WTC11 (cell line): Measurements from ENCODE around the gene ATXN7L3B. TPM values are rescaled to one million over a fixed set of nuclear protein-coding genes. Genes with fewer than 3 reads are reported as not detected.

Experiments used
- ATAC-seq: fragments of 200-7000 bp; cut with Tn5 transposase; 2 replicates; pipeline ENCODE4 v1.10.0; 2021; ENCODE audit warnings: mild to moderate bottlenecking, moderate library complexity
- CTCF ChIA-PET: fragments of 300-600 bp; sonication (Branson Sonifier 250); formaldehyde crosslinking; loops from one replicate; lab custom pipeline; 2021; ENCODE audit warnings: antibody characterized with exemption; lab: Charles Lee
- POLR2A ChIA-PET: fragments of 350-600 bp; sonication (Branson Sonifier 250); formaldehyde crosslinking; loops from one replicate; lab custom pipeline; 2021; ENCODE audit warnings: antibody characterized with exemption; lab: Charles Lee
- DNase-seq: peaks from one replicate; pipeline ENCODE4 v3.0.0; 2021; ENCODE audit warnings: low spot score
- H3K27ac Mint-ChIP-seq: 2 replicates; pipeline ENCODE4 v1.8.0; 2021; ENCODE audit warnings: mixed read lengths
- H3K27me3 Mint-ChIP-seq: 2 replicates; pipeline ENCODE4 v1.8.0; 2021; ENCODE audit warnings: low read depth, mild to moderate bottlenecking, moderate library complexity, mixed read lengths
- H3K36me3 Mint-ChIP-seq: 2 replicates; pipeline ENCODE4 v1.8.0; 2021; ENCODE audit warnings: mixed read lengths
- H3K4me1 Mint-ChIP-seq: 2 replicates; pipeline ENCODE4 v1.8.0; 2022; ENCODE audit warnings: mixed read lengths
- H3K4me3 Mint-ChIP-seq: 2 replicates; pipeline ENCODE4 v1.8.0; 2021; ENCODE audit warnings: mild to moderate bottlenecking, moderate library complexity, mixed read lengths
- H3K9me3 Mint-ChIP-seq: 2 replicates; pipeline ENCODE4 v1.8.0; 2021; ENCODE audit warnings: mixed read lengths
- ARID4B ChIP-seq: sonication (generic); formaldehyde crosslinking; IDR thresholded peaks from 2 replicates; pipeline ENCODE4 v1.8.0; 2023; ENCODE audit warnings: missing genetic modification reagents, mild to moderate bottlenecking, borderline replicate concordance
- ATF6 ChIP-seq: sonication (generic); formaldehyde crosslinking; IDR thresholded peaks from 2 replicates; pipeline ENCODE4 v1.8.1; 2023; ENCODE audit warnings: mild to moderate bottlenecking, missing genetic modification reagents
- CBFB ChIP-seq: sonication (generic); formaldehyde crosslinking; IDR thresholded peaks from 2 replicates; pipeline ENCODE4 v1.8.1; 2022; ENCODE audit warnings: mild to moderate bottlenecking, low read depth, missing genetic modification reagents
- CDX4 ChIP-seq: fragments of 250-450 bp; sonication (Bioruptor Pico); IDR thresholded peaks from 2 replicates; pipeline ENCODE4 v1.9.0; 2021; ENCODE audit warnings: moderate library complexity, mild to moderate bottlenecking, inconsistent platforms, borderline replicate concordance
- FOXP4 ChIP-seq: sonication (generic); formaldehyde crosslinking; IDR thresholded peaks from 2 replicates; pipeline ENCODE4 v1.8.0; 2022; ENCODE audit warnings: mild to moderate bottlenecking, missing genetic modification reagents
- GABPB1 ChIP-seq: sonication (generic); formaldehyde crosslinking; IDR thresholded peaks from 2 replicates; pipeline ENCODE4 v1.8.1; 2023; ENCODE audit warnings: mild to moderate bottlenecking, missing genetic modification reagents
- GRHL2 ChIP-seq: fragments of 250-450 bp; sonication (Bioruptor Pico); IDR thresholded peaks from 2 replicates; pipeline ENCODE4 v1.8.0; 2022; ENCODE audit warnings: mild to moderate bottlenecking, moderate library complexity; ENCODE audit not compliant: insufficient replicate concordance, severe bottlenecking
- HMGA2 ChIP-seq: fragments of 250-450 bp; sonication (Bioruptor Pico); IDR thresholded peaks from 2 replicates; pipeline ENCODE4 v1.4.0; 2021; ENCODE audit warnings: mild to moderate bottlenecking, moderate library complexity
- HMGXB4 ChIP-seq: sonication (generic); formaldehyde crosslinking; IDR thresholded peaks from 2 replicates; pipeline ENCODE4 v1.8.1; 2023; ENCODE audit warnings: mild to moderate bottlenecking, moderate library complexity, missing genetic modification reagents
- IRF1 ChIP-seq: sonication (generic); formaldehyde crosslinking; IDR thresholded peaks from 2 replicates; pipeline ENCODE4 v1.8.0; 2023; ENCODE audit warnings: missing genetic modification reagents
- MXD4 ChIP-seq: fragments of 250-450 bp; sonication (Bioruptor Pico); IDR thresholded peaks from 2 replicates; pipeline ENCODE4 v1.8.0; 2021; ENCODE audit warnings: mild to moderate bottlenecking, moderate library complexity, borderline replicate concordance
- NFATC4 ChIP-seq: fragments of 250-450 bp; sonication (Bioruptor Pico); IDR thresholded peaks from 2 replicates; pipeline ENCODE4 v1.9.0; 2021; ENCODE audit warnings: mild to moderate bottlenecking
- NFYB ChIP-seq: sonication (generic); formaldehyde crosslinking; conservative IDR thresholded peaks from 2 replicates; pipeline ENCODE4 v1.8.0; 2022; ENCODE audit warnings: low read depth, missing genetic modification reagents
- PRRX2 ChIP-seq: fragments of 250-450 bp; sonication (Bioruptor Pico); IDR thresholded peaks from 2 replicates; pipeline ENCODE4 v1.8.0; 2021; ENCODE audit warnings: mild to moderate bottlenecking
- STAT6 ChIP-seq: sonication (generic); formaldehyde crosslinking; conservative IDR thresholded peaks from 2 replicates; pipeline ENCODE4 v1.8.1; 2023; ENCODE audit warnings: mild to moderate bottlenecking, low read depth, missing genetic modification reagents, moderate library complexity
- TEAD4 ChIP-seq: sonication (generic); formaldehyde crosslinking; IDR thresholded peaks from 2 replicates; pipeline ENCODE4 v1.8.0; 2022; ENCODE audit warnings: mild to moderate bottlenecking, missing genetic modification reagents
- ZNF138 ChIP-seq: sonication (generic); formaldehyde crosslinking; conservative IDR thresholded peaks from 2 replicates; pipeline ENCODE4 v1.8.1; 2022; ENCODE audit warnings: mild to moderate bottlenecking, moderate library complexity, missing genetic modification reagents
- ZNF232 ChIP-seq: sonication (generic); formaldehyde crosslinking; IDR thresholded peaks from 2 replicates; pipeline ENCODE4 v1.8.0; 2022; ENCODE audit warnings: mild to moderate bottlenecking, missing genetic modification reagents
- ZNF396 ChIP-seq: fragments of 250-450 bp; sonication (Bioruptor Pico); IDR thresholded peaks from 2 replicates; pipeline ENCODE4 v1.8.0; 2021; ENCODE audit warnings: mild to moderate bottlenecking, moderate library complexity, borderline replicate concordance
- ZNF423 ChIP-seq: fragments of 250-450 bp; sonication (Bioruptor Pico); IDR thresholded peaks from 2 replicates; pipeline ENCODE4 v2.1.2; 2022; ENCODE audit warnings: mild to moderate bottlenecking, moderate library complexity
- total RNA-seq: library from RNA; stranded (reverse); gene quantifications from 3 replicates; pipeline ENCODE4 v1.2.3, GENCODE V29; 2021

Gene ATXN7L3B
- total RNA-seq, 1 experiment from 2014 or later, result 36.3 TPM

GRCh38 chr12:74509886-74510285, 27.7 kb upstream of the ATXN7L3B start:
- Mint-ChIP-seq H3K27me3 (no peaks in the 10 kb centered on the region), H3K4me1 (peaks cover 11% of the 10 kb centered on the region), H3K9me3 (peaks cover 9% of the 10 kb centered on the region), H3K27ac (no peak overlapping the region), H3K36me3 (peaks cover 14% of the 10 kb centered on the region), H3K4me3 (peak overlapping the region; percentile 57)
- TF ChIP-seq CDX4 (CRISPR knock-in tag) (no peak), MXD4 (CRISPR knock-in tag) (no peak), GRHL2 (no peak), ZNF138 (no peak), ZNF396 (CRISPR knock-in tag) (no peak), NFYB (CRISPR knock-in tag) (no peak), PRRX2 (no peak), ZNF232 (CRISPR knock-in tag) (no peak), ATF6 (no peak), NFATC4 (CRISPR knock-in tag) (no peak), STAT6 (CRISPR knock-in tag) (no peak), ARID4B (CRISPR knock-in tag) (no peak), ZNF423 (no peak), HMGXB4 (CRISPR knock-in tag) (no peak), GABPB1 (no peak), IRF1 (CRISPR knock-in tag) (no peak), HMGA2 (no peak), FOXP4 (no peak), TEAD4 (CRISPR knock-in tag) (no peak), CBFB (no peak)
- no peak for DNase-seq
- no peak for ATAC-seq
- CTCF ChIA-PET, result no interaction called here
- POLR2A ChIA-PET, result interaction anchor here (1.2 kb wide), 1 partner anchor 27 kb away, joined by 4 read pairs; no protein-coding TSS in a partner anchor
